Breast epithelium (tissue), 3 donors: ENCODE data around the gene SYT7.

Source experiments
- CTCF ChIP-seq, 3 donors: fragments of 450-650 bp; IDR thresholded peaks; one replicate each; pipeline ENCODE4 v1.5.1; 2016 to 2017; ENCODE audit warnings: antibody characterized with exemption in 3 of 3, mild to moderate bottlenecking in 3 of 3, moderate library complexity in 3 of 3
- POLR2A ChIP-seq: fragments of 450-650 bp; IDR thresholded peaks from one replicate; pipeline ENCODE4 v1.6.1; 2016; ENCODE audit warnings: antibody characterized with exemption, mild to moderate bottlenecking, moderate library complexity
- POLR2AphosphoS5 ChIP-seq, 3 donors: sonication (generic); formaldehyde crosslinking; IDR thresholded peaks; one replicate each; pipeline ENCODE4 v1.6.1; 2017; ENCODE audit warnings: antibody characterized with exemption in 3 of 3

GRCh38 chr11:61536676-61537270, 44.1 kb downstream of the SYT7 start:
- TF ChIP-seq POLR2A, result no peak
- TF ChIP-seq CTCF (IDR thresholded peaks at IDR 0.05), result no peak
- TF ChIP-seq POLR2AphosphoS5 (IDR thresholded peaks at IDR 0.05), result no peak
